AG04450 (cell line): ENCODE results near the gene STAB1. TPM values are rescaled to one million over a fixed set of nuclear protein-coding genes. Genes with fewer than 3 reads are reported as not detected.

Experiments
- CTCF ChIA-PET: fragments of 300-600, 350-600 bp; formaldehyde crosslinking; extraction: SDS; loops from one replicate; lab custom pipeline; 2022; ENCODE audit warnings: antibody characterized with exemption, inconsistent platforms; lab: Charles Lee
- POLR2A ChIA-PET: fragments of 350-600 bp; formaldehyde crosslinking; extraction: SDS; loops from one replicate; lab custom pipeline; 2021; ENCODE audit warnings: antibody characterized with exemption, inconsistent platforms; lab: Yijun Ruan, JAX
- DNase-seq: peaks from one replicate; pipeline ENCODE4 v3.0.0-alpha.2; 2011; ENCODE audit warnings: low read depth, low spot score
- H3K27ac ChIP-seq: one replicate; pipeline ENCODE4 v1.5.1; 2012; ENCODE audit warnings: low read depth, low read length, control low read depth
- H3K27me3 ChIP-seq: one replicate; pipeline ENCODE4 v1.6.0; 2012; ENCODE audit warnings: low read length; ENCODE audit not compliant: control insufficient read depth, insufficient read depth
- H3K4me3 ChIP-seq: 2 replicates; pipeline ENCODE4 v1.5.1; 2011; ENCODE audit warnings: mild to moderate bottlenecking, low read depth, low read length, control low read depth
- H3K9me3 ChIP-seq: 2 replicates; pipeline ENCODE4 v1.5.1; 2012; ENCODE audit warnings: low read length; ENCODE audit not compliant: control insufficient read depth, insufficient read depth
- CTCF ChIP-seq: IDR thresholded peaks from 2 replicates; pipeline ENCODE4 v1.5.1; 2011; ENCODE audit warnings: low read depth, low read length, control low read depth, inconsistent platforms
- polyA plus RNA-seq: library from polyadenylated mRNA; depleted of rRNA; stranded (reverse); fragments of >200 nt; gene quantifications from 2 replicates; pipeline ENCODE4 v1.2.3, GENCODE V29; 2011

The STAB1 gene
- polyA plus RNA-seq, 1 experiment = 0.02 TPM

- no peak overlapping the region for H3K27ac ChIP-seq
- CTCF ChIA-PET = interaction anchor here (0.8 kb wide), 2 partner anchors 106 to 178 kb away, joined by 3 to 4 read pairs; no protein-coding TSS in a partner anchor
- TF ChIP-seq CTCF = no peak
- no peaks in the 10 kb centered on the region; the same call in 1 of the 2 replicates for H3K9me3 ChIP-seq
- POLR2A ChIA-PET = interaction anchor here (1.1 kb wide), 1 partner anchor 14 kb away, joined by 3 read pairs; no protein-coding TSS in a partner anchor
- no peak for DNase-seq
- H3K27me3 ChIP-seq = peaks cover 11% of the 10 kb centered on the region
- H3K4me3 ChIP-seq = peak overlapping the region; percentile 41
These were observed 22.9 kb downstream of the STAB1 start for GRCh38 chr3:52517796-52518722.

GRCh38 chr3:52518723-52519444 lies 23.7 kb downstream of the STAB1 start:
- H3K27ac ChIP-seq = no peak overlapping the region
- TF ChIP-seq CTCF = no peak
- DNase-seq = no peak
- H3K4me3 ChIP-seq = peak overlapping the region; percentile 41
- ChIA-PET CTCF (interaction anchor here (0.7 to 0.8 kb wide), 2 partner anchors 13 to 179 kb away, joined by 3 read pairs; no protein-coding TSS in a partner anchor), POLR2A (no interaction called here)
- H3K9me3 ChIP-seq = no peaks in the 10 kb centered on the region; the same call in 1 of the 2 replicates
- H3K27me3 ChIP-seq = peaks cover 3% of the 10 kb centered on the region

GRCh38 chr3:52519445-52520140 lies 24.5 kb downstream of the STAB1 start:
- H3K4me3 ChIP-seq = no peak overlapping the region
- no peak for DNase-seq
- CTCF ChIA-PET = interaction anchor here (0.7 kb wide), 1 partner anchor 13 kb away, joined by 3 read pairs; no protein-coding TSS in a partner anchor
- POLR2A ChIA-PET = no interaction called here
- TF ChIP-seq CTCF = no peak
- H3K27me3 ChIP-seq = no peaks in the 10 kb centered on the region
- no peak overlapping the region for H3K27ac ChIP-seq
- H3K9me3 ChIP-seq = no peaks in the 10 kb centered on the region; the same call in 1 of the 2 replicates

- H3K27me3 ChIP-seq = no peaks in the 10 kb centered on the region
- no peak for TF ChIP-seq CTCF
- H3K4me3 ChIP-seq = no peak overlapping the region
- ChIA-PET POLR2A (no interaction called here), CTCF (no interaction called here)
- H3K9me3 ChIP-seq = no peaks in the 10 kb centered on the region; the same call in 1 of the 2 replicates
- no peak overlapping the region for H3K27ac ChIP-seq
- DNase-seq = no peak
These were observed 25.1 kb downstream of the STAB1 start for GRCh38 chr3:52520141-52520667.
